Neuron (in vitro differentiated cells): ENCODE results near the gene OR10G4.
"Not testable (repeated sequence)": the region's sequence is repeated elsewhere in the genome, so short reads cannot be mapped to it uniquely, and the experiment has no call there.

Experiments
- H2AFZ ChIP-seq: one replicate; pipeline ENCODE4 v1.6.1; 2013; ENCODE audit warnings: low read depth, mild to moderate bottlenecking, inconsistent platforms, low read length, moderate library complexity
- H3K27me3 ChIP-seq: one replicate; pipeline ENCODE4 v1.6.1; 2013; ENCODE audit warnings: low read length; ENCODE audit not compliant: insufficient read depth
- H3K36me3 ChIP-seq: one replicate; pipeline ENCODE4 v1.6.1; 2013; ENCODE audit warnings: low read length; ENCODE audit not compliant: insufficient read depth
- H3K4me1 ChIP-seq: one replicate; pipeline ENCODE4 v1.6.1; 2013; ENCODE audit warnings: low read length; ENCODE audit not compliant: insufficient read depth
- H3K4me3 ChIP-seq: 2 replicates; pipeline ENCODE4 v1.5.1; 2013; ENCODE audit warnings: mild to moderate bottlenecking, low read length, moderate library complexity
- H3K9me3 ChIP-seq: one replicate; pipeline ENCODE4 v1.6.1; 2013; ENCODE audit warnings: low read length

OR10G4 gene, protein sequence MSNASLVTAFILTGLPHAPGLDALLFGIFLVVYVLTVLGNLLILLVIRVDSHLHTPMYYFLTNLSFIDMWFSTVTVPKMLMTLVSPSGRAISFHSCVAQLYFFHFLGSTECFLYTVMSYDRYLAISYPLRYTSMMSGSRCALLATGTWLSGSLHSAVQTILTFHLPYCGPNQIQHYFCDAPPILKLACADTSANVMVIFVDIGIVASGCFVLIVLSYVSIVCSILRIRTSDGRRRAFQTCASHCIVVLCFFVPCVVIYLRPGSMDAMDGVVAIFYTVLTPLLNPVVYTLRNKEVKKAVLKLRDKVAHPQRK

DNA sequence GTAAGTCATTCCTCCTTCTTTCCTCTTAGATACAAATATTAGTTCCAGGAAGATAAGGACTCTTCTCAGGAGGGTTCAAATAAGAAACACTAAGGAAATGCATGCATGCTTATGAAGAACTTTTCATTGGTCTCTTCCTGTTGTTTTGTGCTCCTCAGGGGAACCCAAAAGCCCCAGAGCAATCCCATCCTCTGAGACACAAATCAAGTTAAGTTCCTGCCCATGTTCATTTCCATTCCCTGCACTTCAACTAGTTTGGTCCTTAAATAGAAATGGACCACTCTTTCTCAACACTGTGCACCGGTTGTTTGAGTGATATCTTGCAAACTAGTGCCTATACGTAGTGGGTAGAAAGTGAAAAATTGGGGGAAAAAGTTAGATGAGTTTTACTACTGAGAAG is at the start of gene OR10G4:
TSS of gene OR10G4 (plus strand) at position 301 of the 400 bp plus-strand sequence. CDS start 2,578 bp downstream, outside the sequence.
- H3K4me1 ChIP-seq = no peaks in the 10 kb centered on the region
- H2AFZ ChIP-seq = no peak within 1 kb of the TSS
- no peaks in the 10 kb centered on the region for H3K27me3 ChIP-seq
- no peak within 1 kb of the TSS for H3K4me3 ChIP-seq
- H3K36me3 ChIP-seq = no peaks in the 10 kb centered on the region
- H3K9me3 ChIP-seq = no peaks in the 10 kb centered on the region

DNA sequence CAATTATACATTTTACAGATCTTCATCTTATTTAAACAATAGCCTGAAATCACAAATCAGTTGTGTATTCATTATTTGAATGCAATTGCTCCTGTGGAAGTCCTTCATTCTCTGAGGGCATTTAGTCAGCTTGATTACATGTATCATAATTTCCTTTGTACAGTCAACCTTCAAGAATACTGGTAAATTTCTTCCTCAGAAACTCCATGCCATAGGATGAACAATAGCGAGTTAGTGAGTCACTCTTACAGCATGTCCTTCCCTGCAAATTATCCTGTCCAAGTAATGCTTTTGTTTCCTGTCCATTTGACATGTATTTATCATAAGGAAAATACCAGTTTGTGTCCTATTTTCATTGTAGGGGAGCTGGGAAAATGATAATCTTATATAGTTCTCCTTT is 39.0 kb upstream of the OR10G4 start:
- H2AFZ ChIP-seq = no peak overlapping the region
- no peaks in the 10 kb centered on the region for H3K36me3 ChIP-seq
- H3K9me3 ChIP-seq = no peaks in the 10 kb centered on the region
- no peaks in the 10 kb centered on the region for H3K27me3 ChIP-seq
- no peak overlapping the region for H3K4me3 ChIP-seq
- H3K4me1 ChIP-seq = no peaks in the 10 kb centered on the region

DNA sequence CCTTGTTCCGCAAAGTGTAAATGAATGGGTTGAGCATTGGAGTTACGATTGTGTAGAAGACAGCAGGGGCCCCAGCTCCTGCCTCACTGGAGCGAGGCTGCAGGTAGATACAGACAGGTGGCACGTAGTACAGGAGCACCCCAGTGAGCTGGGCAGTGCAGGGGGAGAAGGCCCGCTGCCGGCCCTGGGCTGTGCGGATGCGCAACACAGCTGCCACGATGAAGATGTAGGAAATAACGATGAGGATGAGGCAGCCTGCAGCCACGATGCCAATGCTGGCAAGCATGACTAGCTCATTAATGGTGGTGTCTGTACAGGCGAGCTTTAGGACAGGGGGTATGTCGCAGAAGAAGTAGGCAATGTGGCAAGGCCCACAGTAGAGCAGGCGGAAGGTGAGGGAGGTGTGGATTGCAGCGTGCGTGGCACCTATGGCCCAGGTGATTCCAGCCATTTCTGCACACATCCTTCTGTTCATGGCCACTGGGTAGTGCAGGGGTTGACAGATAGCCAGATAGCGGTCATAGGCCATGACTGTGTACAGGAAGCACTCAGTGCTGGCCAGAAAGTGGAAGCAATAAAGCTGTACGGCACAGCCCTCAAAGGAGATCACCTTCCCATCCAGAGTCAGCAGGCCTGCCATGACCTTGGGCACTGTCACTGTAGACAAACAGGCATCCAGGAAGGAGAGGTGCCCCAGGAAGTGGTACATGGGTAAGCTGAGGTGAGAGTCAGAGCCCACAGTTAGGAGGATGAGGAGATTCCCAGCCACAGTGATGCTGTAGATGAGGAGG is 35.8 kb upstream of the OR10G4 start:
- no peak overlapping the region for H2AFZ ChIP-seq
- no peaks in the 10 kb centered on the region for H3K27me3 ChIP-seq
- H3K9me3 ChIP-seq = no peaks in the 10 kb centered on the region
- no peak overlapping the region for H3K4me3 ChIP-seq
- no peaks in the 10 kb centered on the region for H3K4me1 ChIP-seq
- H3K36me3 ChIP-seq = no peaks in the 10 kb centered on the region

DNA sequence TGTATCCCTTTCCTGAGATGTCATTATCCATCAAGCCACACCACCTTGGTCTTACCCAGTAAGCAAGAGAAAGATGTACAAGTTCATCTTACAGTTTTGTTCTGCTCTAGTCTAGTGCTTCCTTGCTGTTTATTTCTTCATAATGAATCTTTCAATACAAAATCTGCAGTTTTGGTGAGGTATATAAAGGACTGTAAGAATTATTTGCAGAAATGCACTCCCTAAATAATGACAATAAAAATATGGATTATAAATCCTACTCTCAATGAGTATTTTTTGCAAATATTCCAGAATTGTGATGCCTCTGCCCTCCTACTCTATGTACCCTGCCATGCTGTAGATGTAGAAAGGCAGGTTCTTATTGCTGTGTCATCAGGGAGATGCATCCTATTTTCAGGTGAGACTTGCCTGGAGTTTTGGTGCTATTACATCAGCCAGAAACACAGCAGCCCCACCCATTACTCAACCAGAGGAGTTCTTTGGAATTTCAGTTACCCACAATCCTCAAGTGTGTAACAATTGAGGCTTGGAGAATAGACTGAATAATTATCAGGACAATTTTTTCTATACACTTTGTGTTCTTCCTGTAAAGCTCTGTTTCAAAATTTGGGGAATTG is 35.0 kb upstream of the OR10G4 start, which contains the start of gene OR10S1:
TSS of gene OR10S1 (minus strand) at position 51 of the 617 bp plus-strand sequence. CDS start 117 bp downstream, outside the sequence.
- H3K27me3 ChIP-seq = no peaks in the 10 kb centered on the region
- H3K4me1 ChIP-seq = no peaks in the 10 kb centered on the region
- no peak within 1 kb of the TSS for H2AFZ ChIP-seq
- H3K4me3 ChIP-seq = no peak within 1 kb of the TSS
- H3K36me3 ChIP-seq = no peaks in the 10 kb centered on the region
- H3K9me3 ChIP-seq = no peaks in the 10 kb centered on the region

DNA sequence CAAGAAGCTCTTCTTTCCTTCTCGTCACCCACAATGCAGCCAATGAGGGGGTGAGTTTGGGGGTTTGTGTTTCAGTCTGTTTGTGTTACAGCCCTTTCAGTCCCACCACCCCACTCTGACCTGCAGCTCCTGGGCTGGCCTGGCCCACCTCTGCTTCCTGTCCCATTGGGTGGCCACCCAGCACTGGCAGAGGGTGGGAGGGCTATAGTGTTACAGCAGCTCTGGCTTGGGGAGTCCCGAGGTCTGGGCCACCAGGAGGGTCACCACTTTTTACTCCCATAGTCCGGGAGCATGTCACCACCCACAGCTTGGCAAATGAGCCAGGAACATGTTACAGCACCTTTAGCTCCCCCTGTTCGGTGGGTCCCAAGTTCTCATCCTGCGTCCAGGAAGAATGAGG is 33.5 kb upstream of the OR10G4 start:
- Histone ChIP-seq H3K9me3 (no peaks in the 10 kb centered on the region), H3K36me3 (no peaks in the 10 kb centered on the region), H2AFZ (no peak overlapping the region), H3K4me3 (no peak overlapping the region), H3K27me3 (no peaks in the 10 kb centered on the region), H3K4me1 (no peaks in the 10 kb centered on the region)

DNA sequence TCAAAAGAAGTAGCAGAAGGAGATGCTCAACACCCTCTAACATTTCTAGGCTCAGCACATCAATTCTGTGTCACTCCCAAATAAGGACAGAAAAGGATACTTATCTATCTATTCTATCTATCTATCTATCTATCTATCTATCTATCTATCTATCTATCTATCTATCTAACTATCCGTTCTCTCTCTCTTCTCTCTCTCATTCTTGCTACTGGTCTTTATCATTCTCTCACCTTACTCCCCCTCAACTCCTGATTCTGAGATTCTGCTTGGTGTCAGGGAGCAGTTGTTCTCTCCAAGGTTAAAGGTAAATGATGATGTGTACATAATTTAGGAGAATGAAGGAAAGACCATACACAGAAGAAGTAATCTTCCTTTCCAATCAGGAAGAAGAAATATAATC is 17.7 kb upstream of the OR10G4 start, which contains the start of gene OR10G6:
TSS of gene OR10G6 (minus strand) at position 43 of the 400 bp plus-strand sequence. CDS start at position 43, 0 bp downstream.
- Histone ChIP-seq H3K36me3 (no peaks in the 10 kb centered on the region), H3K4me3 (no peak within 1 kb of the TSS), H3K4me1 (no peaks in the 10 kb centered on the region), H2AFZ (no peak within 1 kb of the TSS), H3K27me3 (peaks cover 2% of the 10 kb centered on the region), H3K9me3 (no peaks in the 10 kb centered on the region)

DNA sequence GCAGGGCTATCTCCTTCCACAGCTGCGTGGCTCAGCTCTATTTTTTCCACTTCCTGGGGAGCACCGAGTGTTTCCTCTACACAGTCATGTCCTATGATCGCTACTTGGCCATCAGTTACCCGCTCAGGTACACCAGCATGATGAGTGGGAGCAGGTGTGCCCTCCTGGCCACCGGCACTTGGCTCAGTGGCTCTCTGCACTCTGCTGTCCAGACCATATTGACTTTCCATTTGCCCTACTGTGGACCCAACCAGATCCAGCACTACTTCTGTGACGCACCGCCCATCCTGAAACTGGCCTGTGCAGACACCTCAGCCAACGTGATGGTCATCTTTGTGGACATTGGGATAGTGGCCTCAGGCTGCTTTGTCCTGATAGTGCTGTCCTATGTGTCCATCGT is 3.0 kb downstream of the OR10G4 start:
- H3K9me3 ChIP-seq, H3K4me1 ChIP-seq, H3K4me3 ChIP-seq, H3K36me3 ChIP-seq, H3K27me3 ChIP-seq, H2AFZ ChIP-seq: not testable (repeated sequence)

DNA sequence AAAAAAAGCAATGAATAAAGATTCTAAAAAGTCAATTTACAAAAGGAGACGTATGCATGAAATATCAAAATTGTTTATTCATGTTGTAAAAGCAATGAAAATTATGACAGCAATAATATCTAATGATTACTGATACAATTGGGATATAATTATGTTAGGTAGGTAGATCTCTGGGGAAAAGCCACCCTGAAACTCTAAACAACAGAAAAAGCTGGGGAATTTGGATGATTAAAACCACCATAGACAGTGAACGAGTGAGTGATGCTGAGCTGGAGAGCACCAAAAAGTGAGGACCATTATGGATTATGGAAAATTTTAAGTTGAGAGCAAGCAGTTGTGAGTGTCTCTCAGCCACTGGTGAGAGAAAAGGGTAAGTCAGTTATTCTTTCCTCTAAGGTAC is 13.7 kb downstream of the OR10G4 start, which contains the start of gene OR10G8:
TSS of gene OR10G8 (plus strand) at position 301 of the 400 bp plus-strand sequence. CDS start 2,825 bp downstream, outside the sequence.
- H3K4me3 ChIP-seq = no peak within 1 kb of the TSS
- H3K36me3 ChIP-seq = no peaks in the 10 kb centered on the region
- H3K4me1 ChIP-seq = peaks cover 10% of the 10 kb centered on the region
- no peaks in the 10 kb centered on the region for H3K27me3 ChIP-seq
- H2AFZ ChIP-seq = no peak within 1 kb of the TSS
- H3K9me3 ChIP-seq = no peaks in the 10 kb centered on the region

DNA sequence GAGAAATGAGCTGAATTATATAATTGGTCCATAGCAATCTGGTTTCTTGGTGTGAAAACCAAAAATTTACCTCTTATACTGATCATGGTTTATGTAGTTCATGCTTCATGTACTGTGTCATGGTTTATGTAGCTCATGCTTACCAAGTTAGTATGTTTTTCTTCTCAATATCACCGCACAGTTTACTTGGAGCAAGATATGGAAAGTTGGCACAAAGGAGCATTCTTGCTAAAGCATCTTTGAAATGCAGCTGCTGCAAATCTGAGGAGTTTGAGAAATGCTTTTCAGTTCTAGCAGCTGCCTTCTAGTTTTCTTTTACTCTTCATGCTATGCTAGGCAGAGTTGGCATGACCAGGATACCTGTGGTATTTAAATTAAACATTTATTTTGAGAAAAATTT is 23.9 kb downstream of the OR10G4 start:
- H3K27me3 ChIP-seq = no peaks in the 10 kb centered on the region
- H3K9me3 ChIP-seq = no peaks in the 10 kb centered on the region
- H3K4me1 ChIP-seq = no peaks in the 10 kb centered on the region
- H3K4me3 ChIP-seq = no peak overlapping the region
- no peak overlapping the region for H2AFZ ChIP-seq
- H3K36me3 ChIP-seq = no peaks in the 10 kb centered on the region

DNA sequence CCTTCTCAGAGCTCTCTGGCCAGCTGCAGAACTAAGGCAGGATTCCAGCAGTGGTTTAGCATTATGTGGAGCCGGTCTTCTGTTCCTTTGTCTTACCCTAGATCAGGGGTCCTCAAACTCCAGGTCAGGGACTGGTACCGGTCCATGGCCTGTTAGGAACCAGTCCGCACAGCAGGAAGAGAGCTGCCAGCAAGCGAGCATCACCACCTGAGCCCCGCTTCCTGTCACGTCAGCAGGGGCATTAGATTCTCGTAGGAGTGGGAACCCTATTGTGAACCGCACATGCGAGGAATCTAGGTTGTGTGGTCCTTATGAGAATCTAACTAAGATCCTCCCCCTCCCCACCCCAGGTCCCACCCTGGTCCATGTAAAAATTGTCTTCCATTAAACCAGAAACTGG is 26.8 kb downstream of the OR10G4 start:
- Histone ChIP-seq H3K27me3 (no peaks in the 10 kb centered on the region), H3K9me3 (no peaks in the 10 kb centered on the region), H3K4me1 (no peaks in the 10 kb centered on the region), H2AFZ (no peak overlapping the region), H3K36me3 (no peaks in the 10 kb centered on the region), H3K4me3 (no peak overlapping the region)

DNA sequence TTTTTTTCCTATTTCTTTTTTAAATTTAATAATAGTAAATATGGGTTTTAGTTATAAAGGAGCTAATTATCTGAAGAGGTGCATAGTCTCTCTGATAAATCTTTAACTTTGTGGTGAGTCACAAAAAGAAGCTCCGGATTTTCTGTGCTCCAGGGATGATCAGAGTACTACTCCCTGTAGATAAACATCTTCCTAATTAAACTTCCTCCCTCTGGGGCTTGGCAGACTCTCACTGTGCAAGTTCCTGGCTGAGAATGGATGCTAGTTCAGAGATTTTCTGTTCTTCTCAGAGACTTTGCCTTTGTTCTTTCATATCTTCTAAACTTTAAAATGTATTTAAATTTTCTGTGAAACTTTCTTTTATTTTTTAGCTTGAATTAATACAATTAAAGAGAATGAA is 28.5 kb downstream of the OR10G4 start, which contains the start of gene OR10G7:
TSS of gene OR10G7 (minus strand) at position 72 of the 400 bp plus-strand sequence. CDS start 2,324 bp downstream, outside the sequence.
- H3K36me3 ChIP-seq = no peaks in the 10 kb centered on the region

DNA sequence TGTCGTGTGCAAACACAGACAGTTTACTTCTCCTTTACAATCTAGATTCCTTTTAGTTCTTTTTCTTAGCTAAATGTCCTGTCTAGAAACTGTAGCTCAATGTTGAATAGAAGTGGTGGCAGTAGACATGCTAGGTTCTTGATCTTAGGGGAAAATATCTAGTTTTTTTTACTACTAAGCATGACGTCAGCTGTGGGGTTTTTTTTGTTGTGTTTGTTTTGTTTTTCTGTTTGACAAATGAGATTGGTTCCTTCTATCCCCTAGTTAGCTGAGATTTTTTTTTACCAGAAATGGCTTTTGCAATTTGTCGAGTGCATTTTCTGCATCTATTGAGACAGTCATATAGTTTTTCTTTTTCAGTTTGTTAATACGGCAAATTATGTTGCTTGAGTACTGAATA is 30.6 kb downstream of the OR10G4 start:
- H3K4me3 ChIP-seq = no peak overlapping the region
- no peaks in the 10 kb centered on the region for H3K9me3 ChIP-seq
- no peaks in the 10 kb centered on the region for H3K36me3 ChIP-seq
- no peak overlapping the region for H2AFZ ChIP-seq
- H3K27me3 ChIP-seq = peaks cover 2% of the 10 kb centered on the region
- H3K4me1 ChIP-seq = no peaks in the 10 kb centered on the region

More for the DNA sequence above, 28.5 kb downstream of the OR10G4 start, which contains the start of gene OR10G7:
- no peaks in the 10 kb centered on the region for H3K4me1 ChIP-seq
- H3K9me3 ChIP-seq = no peaks in the 10 kb centered on the region
- no peaks in the 10 kb centered on the region for H3K27me3 ChIP-seq
- no peak within 1 kb of the TSS for H3K4me3 ChIP-seq
- no peak within 1 kb of the TSS for H2AFZ ChIP-seq

DNA sequence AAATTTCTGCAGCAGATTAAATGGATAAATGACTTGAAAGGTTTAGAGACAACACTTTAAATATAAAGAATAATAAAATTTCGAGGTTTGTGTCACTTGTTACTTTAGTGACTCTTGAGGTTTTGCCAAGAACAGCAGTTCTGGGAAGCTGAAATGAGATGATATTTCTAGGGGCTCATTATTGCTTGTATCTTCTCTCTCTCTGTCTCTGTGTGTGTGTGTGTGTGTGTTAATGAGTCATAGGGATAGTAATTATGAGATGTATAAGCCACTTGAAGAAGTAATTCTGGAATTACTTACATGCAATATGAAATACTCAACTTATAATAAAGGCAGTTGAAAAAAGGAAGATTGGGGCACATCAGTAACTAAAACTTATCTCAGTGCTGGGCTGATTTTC is 38.0 kb downstream of the OR10G4 start:
- Histone ChIP-seq H3K4me3 (no peak overlapping the region), H3K4me1 (no peaks in the 10 kb centered on the region), H3K27me3 (peaks cover 6% of the 10 kb centered on the region), H2AFZ (no peak overlapping the region), H3K9me3 (no peaks in the 10 kb centered on the region), H3K36me3 (no peaks in the 10 kb centered on the region)
